K562 (cell line): Measurements from ENCODE around the gene ZNF768.

ENCODE experiments used
- CEBPB ChIP-seq: fragments of 450-650 bp; IDR thresholded peaks from 2 replicates; pipeline ENCODE4 v1.6.1; 2016; ENCODE audit warnings: missing genetic modification characterization, missing compliant biosample characterization
- ZFP30 ChIP-seq: fragments of 250-450 bp; sonication (Bioruptor Pico); IDR thresholded peaks from 2 replicates; pipeline ENCODE4 v1.8.0; 2022; ENCODE audit warnings: moderate library complexity, mild to moderate bottlenecking, inconsistent platforms, borderline replicate concordance
- TF ChIP-seq, protein P1 (sequence below): IDR thresholded peaks from 3 replicates; pipeline ENCODE4 v1.6.1; 2011; ENCODE audit warnings: borderline replicate concordance, mild to moderate bottlenecking; ENCODE audit not compliant: insufficient read length, insufficient read depth
- TF ChIP-seq, protein P2 (sequence below), 3 experiments: IDR thresholded peaks in 2 of 3; conservative IDR thresholded peaks in 1 of 3; 2 replicates each; pipeline ENCODE4 v1.5.1; 2011 to 2012; ENCODE audit warnings: low read length in 3 of 3, mild to moderate bottlenecking in 3 of 3, control low read depth in 2 of 3, improper control_type of control experiment in 1 of 3, inconsistent platforms in 1 of 3, low read depth in 1 of 3, mixed read lengths in 1 of 3, moderate library complexity in 1 of 3; ENCODE audit not compliant: insufficient read depth in 2 of 3
- TF ChIP-seq, protein P3 (sequence below): sonication (generic); formaldehyde crosslinking; IDR thresholded peaks from 2 replicates; pipeline ENCODE4 v1.8.1; 2022; ENCODE audit warnings: missing genetic modification reagents

DNA sequence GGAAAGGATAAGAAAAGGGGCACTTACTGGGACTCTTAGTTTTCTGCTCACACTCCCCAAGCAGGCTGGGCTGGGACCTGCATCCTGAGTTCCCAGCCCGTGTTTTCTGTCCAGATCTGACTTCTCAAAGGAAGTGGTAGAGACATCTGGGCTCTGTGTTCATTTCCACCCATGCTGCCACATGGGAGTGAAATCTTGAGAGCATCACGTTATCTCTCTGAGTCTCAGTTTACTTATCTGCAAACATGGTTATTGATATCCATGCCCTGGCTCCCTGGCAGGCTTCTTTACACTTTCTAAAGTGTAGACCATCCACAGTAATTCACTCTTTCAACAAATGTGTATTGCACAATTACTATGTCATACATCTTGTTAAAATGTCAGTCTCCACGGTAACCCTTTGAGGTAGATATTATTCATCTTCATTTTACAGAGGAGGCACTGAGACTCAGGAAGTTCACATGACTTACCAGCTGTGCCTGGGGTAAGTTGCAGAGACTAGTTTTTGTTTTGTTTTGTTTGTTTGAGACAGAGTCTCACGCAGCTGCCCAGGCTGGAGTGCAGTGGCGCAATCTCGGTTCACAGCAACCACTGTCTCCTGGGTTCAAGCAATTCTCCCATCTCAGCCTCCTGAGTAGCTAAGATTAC lies 41.7 kb upstream of the ZNF768 start:
- TF ChIP-seq, protein P1, sequence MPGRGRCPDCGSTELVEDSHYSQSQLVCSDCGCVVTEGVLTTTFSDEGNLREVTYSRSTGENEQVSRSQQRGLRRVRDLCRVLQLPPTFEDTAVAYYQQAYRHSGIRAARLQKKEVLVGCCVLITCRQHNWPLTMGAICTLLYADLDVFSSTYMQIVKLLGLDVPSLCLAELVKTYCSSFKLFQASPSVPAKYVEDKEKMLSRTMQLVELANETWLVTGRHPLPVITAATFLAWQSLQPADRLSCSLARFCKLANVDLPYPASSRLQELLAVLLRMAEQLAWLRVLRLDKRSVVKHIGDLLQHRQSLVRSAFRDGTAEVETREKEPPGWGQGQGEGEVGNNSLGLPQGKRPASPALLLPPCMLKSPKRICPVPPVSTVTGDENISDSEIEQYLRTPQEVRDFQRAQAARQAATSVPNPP = no peak
- TF ChIP-seq ZFP30 (no peak), CEBPB (tag) (peak; percentile 98)
- TF ChIP-seq, protein P2, sequence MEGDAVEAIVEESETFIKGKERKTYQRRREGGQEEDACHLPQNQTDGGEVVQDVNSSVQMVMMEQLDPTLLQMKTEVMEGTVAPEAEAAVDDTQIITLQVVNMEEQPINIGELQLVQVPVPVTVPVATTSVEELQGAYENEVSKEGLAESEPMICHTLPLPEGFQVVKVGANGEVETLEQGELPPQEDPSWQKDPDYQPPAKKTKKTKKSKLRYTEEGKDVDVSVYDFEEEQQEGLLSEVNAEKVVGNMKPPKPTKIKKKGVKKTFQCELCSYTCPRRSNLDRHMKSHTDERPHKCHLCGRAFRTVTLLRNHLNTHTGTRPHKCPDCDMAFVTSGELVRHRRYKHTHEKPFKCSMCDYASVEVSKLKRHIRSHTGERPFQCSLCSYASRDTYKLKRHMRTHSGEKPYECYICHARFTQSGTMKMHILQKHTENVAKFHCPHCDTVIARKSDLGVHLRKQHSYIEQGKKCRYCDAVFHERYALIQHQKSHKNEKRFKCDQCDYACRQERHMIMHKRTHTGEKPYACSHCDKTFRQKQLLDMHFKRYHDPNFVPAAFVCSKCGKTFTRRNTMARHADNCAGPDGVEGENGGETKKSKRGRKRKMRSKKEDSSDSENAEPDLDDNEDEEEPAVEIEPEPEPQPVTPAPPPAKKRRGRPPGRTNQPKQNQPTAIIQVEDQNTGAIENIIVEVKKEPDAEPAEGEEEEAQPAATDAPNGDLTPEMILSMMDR (IDR thresholded peaks at IDR 0.05 in 2 of 3, conservative IDR thresholded peaks at IDR 0.05 in 1 of 3; ENCODE audit: insufficient read depth in 2 of 3, low read depth in 1 of 3, low read length in 3 of 3) = no peak
- TF ChIP-seq, protein P3, sequence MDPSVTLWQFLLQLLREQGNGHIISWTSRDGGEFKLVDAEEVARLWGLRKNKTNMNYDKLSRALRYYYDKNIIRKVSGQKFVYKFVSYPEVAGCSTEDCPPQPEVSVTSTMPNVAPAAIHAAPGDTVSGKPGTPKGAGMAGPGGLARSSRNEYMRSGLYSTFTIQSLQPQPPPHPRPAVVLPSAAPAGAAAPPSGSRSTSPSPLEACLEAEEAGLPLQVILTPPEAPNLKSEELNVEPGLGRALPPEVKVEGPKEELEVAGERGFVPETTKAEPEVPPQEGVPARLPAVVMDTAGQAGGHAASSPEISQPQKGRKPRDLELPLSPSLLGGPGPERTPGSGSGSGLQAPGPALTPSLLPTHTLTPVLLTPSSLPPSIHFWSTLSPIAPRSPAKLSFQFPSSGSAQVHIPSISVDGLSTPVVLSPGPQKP (CRISPR knock-in tag) = no peak
